ENCODE results near the gene GPR89A.
"Not testable (repeated sequence)": the region's sequence is repeated elsewhere in the genome, so short reads cannot be mapped to it uniquely, and the experiment has no call there.

GRCh38 chr1:145718465-145718864 lies 110.7 kb downstream of the GPR89A start:
- not testable (repeated sequence) for TF ChIP-seq CTCF, POLR2A (IDR thresholded peaks at IDR 0.05)

Measured in esophagus squamous epithelium (tissue), 4 donors.